Measurements from ENCODE around the gene MS4A8.
"Not testable (repeated sequence)": the region's sequence is repeated elsewhere in the genome, so short reads cannot be mapped to it uniquely, and the experiment has no call there.

- TF ChIP-seq CTCF, POLR2A (IDR thresholded peaks at IDR 0.05): not testable (repeated sequence)
Observed at GRCh38 chr11:60684541-60684848, 14.9 kb upstream of the MS4A8 start.

All from thyroid gland (tissue), 4 donors.